ENCODE results near the gene ARHGEF11.

The ARHGEF11 gene

DNA sequence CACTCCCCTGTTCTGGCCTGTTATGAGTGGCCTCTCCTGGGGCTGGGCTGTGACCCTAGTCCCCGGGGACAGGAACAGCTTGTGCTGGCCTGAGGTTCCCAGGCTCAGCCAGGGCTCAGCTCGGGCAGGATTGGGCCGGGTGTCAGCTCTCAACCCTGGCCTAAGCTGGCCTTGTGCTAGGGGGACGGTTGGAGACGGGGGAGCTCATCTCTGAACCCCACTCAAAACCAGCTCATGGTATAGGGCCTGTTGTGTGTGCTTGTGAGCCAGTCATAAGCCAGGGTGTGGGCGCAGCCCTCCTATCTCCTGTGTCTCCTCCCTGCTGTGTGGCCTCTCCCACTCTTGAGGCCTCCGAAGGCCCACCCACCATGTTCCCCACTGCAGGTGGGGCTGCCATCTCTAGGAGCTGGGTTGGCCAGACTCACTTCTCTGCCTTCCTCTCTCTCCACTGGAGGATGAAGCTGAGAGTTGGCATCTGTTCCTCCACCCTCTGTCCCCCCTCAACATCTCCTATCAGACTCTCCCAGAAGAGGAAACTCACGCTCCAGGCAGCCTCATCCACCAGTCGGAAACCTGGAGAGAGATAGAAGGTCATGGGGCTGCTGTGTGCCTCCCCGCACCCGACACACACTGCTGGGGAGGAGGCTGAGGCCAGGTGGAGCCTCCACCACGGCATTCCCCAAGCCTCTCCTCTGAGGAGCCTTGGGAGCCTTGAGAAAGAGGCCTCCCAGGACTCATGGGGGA, 150.7 kb downstream of the ARHGEF11 start:
- ChIA-PET POLR2A (no interaction called here), CTCF (interaction anchor here (0.7 to 1.4 kb wide), 6 partner anchors 16 to 206 kb away, joined by 3 to 7 read pairs (median 4); no protein-coding TSS in a partner anchor)
- no peak for DNase-seq (ENCODE audit: extremely low spot score)
- TF ChIP-seq FOXM1 (IDR thresholded peaks at IDR 0.05; ENCODE audit: borderline replicate concordance), result no peak
- TF ChIP-seq SP1 (IDR thresholded peaks at IDR 0.05), result no peak
- TF ChIP-seq ZNF384 (IDR thresholded peaks at IDR 0.05), result no peak
- no peak for TF ChIP-seq BHLHE40 (IDR thresholded peaks at IDR 0.05; ENCODE audit: borderline replicate concordance)
- TF ChIP-seq HDGF (IDR thresholded peaks at IDR 0.05; ENCODE audit: borderline replicate concordance), result no peak

DNA sequence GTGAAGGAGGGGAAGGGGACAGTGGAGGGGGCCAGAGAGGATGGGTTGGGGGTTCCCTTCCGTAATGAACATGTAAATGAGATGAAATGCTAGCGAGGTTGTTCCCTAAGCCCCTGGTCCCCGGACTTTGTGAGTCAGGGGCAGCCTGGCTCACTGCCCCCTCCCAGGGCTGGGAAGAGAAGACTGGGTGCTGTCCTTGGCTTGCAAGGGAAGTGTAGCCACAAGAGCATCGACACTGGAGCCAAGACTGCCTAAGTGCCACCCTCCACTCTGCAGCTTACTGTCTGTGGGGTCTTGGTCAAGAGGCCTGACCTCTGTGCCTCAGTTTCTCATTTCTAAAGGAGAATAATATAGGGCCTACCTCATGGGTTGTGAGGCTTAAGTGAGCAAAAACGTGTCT, 151.5 kb downstream of the ARHGEF11 start:
- ChIA-PET POLR2A (no interaction called here), CTCF (interaction anchor here (0.7 to 1.4 kb wide), 5 partner anchors 16 to 205 kb away, joined by 3 to 7 read pairs (median 4); no protein-coding TSS in a partner anchor)
- no peak for DNase-seq (ENCODE audit: extremely low spot score)
- no peak for TF ChIP-seq SP1 (IDR thresholded peaks at IDR 0.05)
- TF ChIP-seq LEF1 (IDR thresholded peaks at IDR 0.05; ENCODE audit: borderline replicate concordance), result no peak
- TF ChIP-seq CTBP1 (IDR thresholded peaks at IDR 0.05; ENCODE audit: borderline replicate concordance), result no peak
- TF ChIP-seq FOXM1 (IDR thresholded peaks at IDR 0.05; ENCODE audit: borderline replicate concordance), result no peak
- TF ChIP-seq FOXA1 (IDR thresholded peaks at IDR 0.05), result no peak
- no peak for TF ChIP-seq ZNF384 (IDR thresholded peaks at IDR 0.05)
- TF ChIP-seq TARDBP (IDR thresholded peaks at IDR 0.05), result no peak
- no peak for TF ChIP-seq ELF4 (IDR thresholded peaks at IDR 0.05)
- TF ChIP-seq HDGF (IDR thresholded peaks at IDR 0.05; ENCODE audit: borderline replicate concordance), result no peak
- no peak for TF ChIP-seq FOXK2 (IDR thresholded peaks at IDR 0.05)
- no peak for TF ChIP-seq BHLHE40 (IDR thresholded peaks at IDR 0.05; ENCODE audit: borderline replicate concordance)
- no peak for TF ChIP-seq L3MBTL2 (conservative IDR thresholded peaks at IDR 0.05)
- TF ChIP-seq SUZ12 (IDR thresholded peaks at IDR 0.05), result no peak
- TF ChIP-seq, protein P1, sequence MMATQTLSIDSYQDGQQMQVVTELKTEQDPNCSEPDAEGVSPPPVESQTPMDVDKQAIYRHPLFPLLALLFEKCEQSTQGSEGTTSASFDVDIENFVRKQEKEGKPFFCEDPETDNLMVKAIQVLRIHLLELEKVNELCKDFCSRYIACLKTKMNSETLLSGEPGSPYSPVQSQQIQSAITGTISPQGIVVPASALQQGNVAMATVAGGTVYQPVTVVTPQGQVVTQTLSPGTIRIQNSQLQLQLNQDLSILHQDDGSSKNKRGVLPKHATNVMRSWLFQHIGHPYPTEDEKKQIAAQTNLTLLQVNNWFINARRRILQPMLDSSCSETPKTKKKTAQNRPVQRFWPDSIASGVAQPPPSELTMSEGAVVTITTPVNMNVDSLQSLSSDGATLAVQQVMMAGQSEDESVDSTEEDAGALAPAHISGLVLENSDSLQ (IDR thresholded peaks at IDR 0.05), result no peak
- no peak for TF ChIP-seq ARNT (IDR thresholded peaks at IDR 0.05)
- no peak for TF ChIP-seq NFRKB (IDR thresholded peaks at IDR 0.05)

DNA sequence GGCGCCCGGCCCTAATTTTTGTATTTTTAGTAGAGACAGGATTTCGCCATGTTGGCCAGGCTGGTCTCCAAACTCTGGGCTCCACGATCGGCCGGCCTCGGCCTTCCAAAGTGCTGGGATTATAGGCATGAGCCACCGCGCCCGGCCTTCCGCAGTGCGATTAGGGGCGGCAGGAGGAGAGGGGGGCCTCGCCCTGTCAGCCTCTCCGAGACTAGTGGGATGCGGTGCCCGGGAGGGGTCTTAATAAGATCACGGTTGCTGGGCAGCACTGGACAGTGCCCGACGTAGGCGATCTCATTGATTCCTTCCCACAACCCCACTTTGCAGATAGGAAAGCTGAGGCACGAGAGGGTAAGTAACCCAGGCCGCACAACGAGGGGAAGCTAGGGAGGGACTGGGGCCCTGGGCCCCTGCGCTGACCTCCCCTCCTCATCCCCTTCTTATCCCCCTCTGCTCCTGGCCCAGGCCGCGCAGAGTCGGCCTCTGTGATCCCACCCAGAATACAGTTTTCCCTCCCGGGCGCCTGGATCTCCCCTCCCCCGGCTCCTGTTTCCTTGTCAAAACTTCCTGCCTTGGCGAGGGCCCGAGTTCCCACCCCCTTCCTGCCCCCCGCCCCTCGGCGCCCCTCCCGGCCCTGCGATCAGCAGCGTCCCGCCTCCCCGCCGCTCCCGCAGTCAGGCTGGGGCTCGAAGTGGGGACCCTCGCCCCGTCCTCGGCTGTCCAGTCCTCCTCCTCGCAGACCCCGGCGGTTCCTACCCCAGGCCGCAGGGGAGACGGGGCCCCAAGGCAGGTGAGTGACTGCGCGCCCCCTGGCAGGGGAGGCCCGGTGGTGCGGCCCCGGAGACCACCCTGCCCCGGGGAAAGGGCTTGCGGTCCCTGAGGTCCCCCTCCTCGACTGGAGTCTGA, 152.2 kb downstream of the ARHGEF11 start, which contains the start of gene PEAR1:
Gene PEAR1, plus strand, starts transcription at position 671 of the 906 bp plus-strand sequence. CDS start 10,209 bp downstream, outside the sequence.
- TF ChIP-seq CTBP1 (IDR thresholded peaks at IDR 0.05; ENCODE audit: borderline replicate concordance), result no peak
- no peak for TF ChIP-seq ARNT (IDR thresholded peaks at IDR 0.05)
- no peak for TF ChIP-seq FOXM1 (IDR thresholded peaks at IDR 0.05; ENCODE audit: borderline replicate concordance)
- TF ChIP-seq TARDBP (IDR thresholded peaks at IDR 0.05), result no peak
- TF ChIP-seq ELF4 (IDR thresholded peaks at IDR 0.05), result no peak
- no peak for TF ChIP-seq SP1 (IDR thresholded peaks at IDR 0.05)
- no peak for TF ChIP-seq NFRKB (IDR thresholded peaks at IDR 0.05)
- TF ChIP-seq, protein P1 (IDR thresholded peaks at IDR 0.05), result no peak
- TF ChIP-seq SUZ12 (IDR thresholded peaks at IDR 0.05), result no peak
- no peak for TF ChIP-seq FOXA1 (IDR thresholded peaks at IDR 0.05)
- TF ChIP-seq FOXK2 (IDR thresholded peaks at IDR 0.05), result no peak
- TF ChIP-seq L3MBTL2 (conservative IDR thresholded peaks at IDR 0.05), result no peak
- TF ChIP-seq LEF1 (IDR thresholded peaks at IDR 0.05; ENCODE audit: borderline replicate concordance), result no peak
- TF ChIP-seq ZNF384 (IDR thresholded peaks at IDR 0.05), result no peak
- TF ChIP-seq HDGF (IDR thresholded peaks at IDR 0.05; ENCODE audit: borderline replicate concordance), result no peak
- TF ChIP-seq BHLHE40 (IDR thresholded peaks at IDR 0.05; ENCODE audit: borderline replicate concordance), result no peak
- no peak for DNase-seq (ENCODE audit: extremely low spot score)
- CTCF ChIA-PET, result interaction anchor here (0.6 to 3.9 kb wide), 7 partner anchors 8 to 193 kb away, joined by 3 to 35 read pairs (median 5); no protein-coding TSS in a partner anchor
- POLR2A ChIA-PET, result no interaction called here

DNA sequence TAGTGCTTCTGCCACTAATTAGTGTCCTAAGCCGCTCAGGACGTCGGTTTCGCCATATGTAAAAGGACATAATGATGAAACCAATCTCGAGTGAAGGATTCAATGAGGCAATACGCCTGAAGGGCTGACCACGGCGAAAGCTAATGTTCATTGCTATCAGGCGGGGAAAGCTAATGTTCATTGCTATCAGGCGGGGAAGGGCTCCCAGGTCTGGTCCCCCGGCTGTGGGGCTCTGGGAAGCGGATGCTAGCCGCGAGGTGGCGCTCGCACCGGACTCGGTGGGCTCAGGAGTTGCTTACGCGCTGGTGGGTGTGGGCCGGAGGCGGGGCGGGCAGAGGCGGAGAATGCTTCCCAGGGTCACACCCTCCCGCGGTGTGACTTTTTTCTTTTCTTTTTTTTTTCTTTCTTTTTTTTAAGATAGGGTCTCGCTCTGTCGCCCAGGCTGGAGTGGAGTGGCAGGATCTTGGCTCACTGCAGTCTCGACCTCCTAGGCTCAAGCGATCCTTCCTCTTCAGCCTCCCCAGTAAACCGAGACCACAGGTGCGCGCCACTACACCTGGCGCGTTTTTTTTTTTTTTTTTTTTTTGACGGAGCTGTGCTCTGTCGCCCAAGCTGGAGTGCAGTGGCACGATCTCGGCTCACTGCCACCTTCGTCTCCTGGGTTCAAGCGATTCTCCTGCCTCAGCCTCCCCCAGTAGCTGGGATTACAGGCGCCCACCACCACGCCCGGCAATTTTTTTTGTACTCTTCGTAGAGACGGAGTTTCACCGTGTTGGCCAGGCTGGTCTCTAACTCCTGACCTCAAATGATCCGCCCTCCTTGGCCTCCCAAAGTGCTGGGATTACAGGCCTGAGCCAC, 153.1 kb downstream of the ARHGEF11 start:
- CTCF ChIA-PET, result interaction anchor here (0.6 to 4.1 kb wide), 25 partner anchors 9 to 264 kb away, joined by 3 to 38 read pairs (median 5); partner anchors contain the start of genes INSRR, METTL25B and NTRK1
- POLR2A ChIA-PET, result interaction anchor here (0.5 to 0.7 kb wide), 2 partner anchors 34 to 35 kb away, joined by 3 read pairs; no protein-coding TSS in a partner anchor
- TF ChIP-seq CTBP1 (IDR thresholded peaks at IDR 0.05; ENCODE audit: borderline replicate concordance) (no peak), ELF4 (IDR thresholded peaks at IDR 0.05) (no peak), FOXM1 (IDR thresholded peaks at IDR 0.05; ENCODE audit: borderline replicate concordance) (no peak), L3MBTL2 (conservative IDR thresholded peaks at IDR 0.05) (no peak)
- DNase-seq (ENCODE audit: extremely low spot score), result peak; percentile 96
